K562 (cell line): ENCODE measurements around the gene ALDH6A1. TPM values are rescaled to one million over a fixed set of nuclear protein-coding genes. Genes with fewer than 3 reads are reported as not detected.
A peak's percentile ranks its signal among the peaks of the same experiment; 100 is the strongest.

Experiments used
- ATAC-seq: fragments of 200-7000 bp; cut with Tn5 transposase; 3 replicates; pipeline ENCODE4 v1.9.1; 2020; ENCODE audit warnings: moderate library complexity
- BruUV-seq: library from RNA; stranded (reverse); fragments of 400-500 nt; replicated peaks from 2 replicates; lab custom pipeline; 2021; lab: Mats Ljungman, UMichigan
- CTCF ChIA-PET: fragments of 300-600 bp; formaldehyde crosslinking; extraction: SDS; loops from one replicate; lab custom pipeline; 2021; ENCODE audit warnings: low intra/inter-chr PET ratio; lab: Yijun Ruan, JAX
- POLR2A ChIA-PET: fragments of 300-600, 350-650 bp; sonication (Branson Sonifier 250); formaldehyde crosslinking; extraction: SDS; loops from one replicate; lab custom pipeline; 2021; ENCODE audit warnings: antibody characterized with exemption, inconsistent platforms; lab: Yijun Ruan, JAX
- DNase-seq, 4 experiments: peaks; one replicate each; pipeline versions ENCODE4 v3.0.0 to v3.0.0-alpha.2; 2011 to 2018; ENCODE audit warnings: low spot score in 3 of 4, mixed read lengths in 3 of 4; ENCODE audit errors: extremely low read depth in 1 of 4
- FAIRE-seq: peaks from 2 replicates; lab custom pipeline; 2011; peaks lifted over from hg19 to GRCh38; lab: Jason Lieb, UNC
- H2AFZ ChIP-seq: 2 replicates; pipeline ENCODE4 v1.6.0; 2011; ENCODE audit warnings: low read depth, low read length, control low read depth, inconsistent platforms
- H3K27ac ChIP-seq: fragments of 200-600 bp; 3 replicates; pipeline ENCODE4 v1.8.0; 2011; ENCODE audit warnings: low read depth, mild to moderate bottlenecking, control low read depth, inconsistent platforms, low read length, moderate library complexity, mixed read lengths; ENCODE audit errors: extremely low read depth
- H3K27me3 ChIP-seq, 2 experiments: fragments of 300-600 bp in 1 of 2; 2 replicates in 1 of 2; 3 replicates in 1 of 2; pipeline versions ENCODE4 v1.6.0 to v1.8.0; 2011; ENCODE audit warnings: inconsistent platforms in 2 of 2, low read length in 2 of 2, mild to moderate bottlenecking in 1 of 2, mixed read lengths in 1 of 2, moderate library complexity in 1 of 2; ENCODE audit not compliant: control insufficient read depth in 2 of 2, insufficient read depth in 2 of 2
- H3K36me3 ChIP-seq: fragments of 300-600 bp; 3 replicates; pipeline ENCODE4 v1.8.0; 2011; ENCODE audit warnings: mild to moderate bottlenecking, low read length, inconsistent platforms; ENCODE audit not compliant: control insufficient read depth, insufficient read depth
- H3K4me1 ChIP-seq, 2 experiments: fragments of 200-600 bp in 1 of 2; replicated peaks in 1 of 2; 2 replicates in 1 of 2; 3 replicates in 1 of 2; pipeline versions ENCODE4 v1.5.1 to v1.8.0; 2011; ENCODE audit warnings: inconsistent platforms in 2 of 2, low read length in 2 of 2, mild to moderate bottlenecking in 1 of 2, mixed read lengths in 1 of 2, moderate library complexity in 1 of 2; ENCODE audit not compliant: control insufficient read depth in 2 of 2, insufficient read depth in 2 of 2
- H3K4me2 ChIP-seq: 2 replicates; pipeline ENCODE4 v1.6.1; 2011; ENCODE audit warnings: low read length, control low read depth, inconsistent platforms, mixed read lengths; ENCODE audit not compliant: insufficient read depth
- H3K4me3 ChIP-seq: fragments of 200-600 bp; sonication (generic), shearing (Covaris generic); 2 replicates; pipeline ENCODE4 v1.5.1; 2016; ENCODE audit warnings: control low read depth, inconsistent platforms
- H3K79me2 ChIP-seq: fragments of 200-600 bp; 3 replicates; pipeline ENCODE4 v1.8.0; 2011; ENCODE audit warnings: low read length, inconsistent platforms; ENCODE audit not compliant: control insufficient read depth, insufficient read depth
- H3K9ac ChIP-seq, 2 experiments: 2 replicates each; pipeline versions ENCODE4 v1.6.0 to v1.6.1; 2011; ENCODE audit warnings: low read depth in 2 of 2, low read length in 2 of 2, control low read depth in 1 of 2, inconsistent platforms in 1 of 2, mild to moderate bottlenecking in 1 of 2, mixed read lengths in 1 of 2; ENCODE audit not compliant: insufficient read depth in 1 of 2
- H3K9me1 ChIP-seq: one replicate; pipeline ENCODE4 v1.6.0; 2011; ENCODE audit warnings: inconsistent platforms, mild to moderate bottlenecking, low read length, moderate library complexity; ENCODE audit not compliant: control insufficient read depth, insufficient read depth
- H3K9me3 ChIP-seq: replicated peaks from 2 replicates; pipeline ENCODE4 v1.5.1; 2011; ENCODE audit warnings: low read depth, low read length, inconsistent platforms; ENCODE audit not compliant: control insufficient read depth, insufficient read depth
- H4K20me1 ChIP-seq: replicated peaks from 2 replicates; pipeline ENCODE4 v1.6.1; 2011; ENCODE audit warnings: low read length, inconsistent platforms, mixed read lengths; ENCODE audit not compliant: control insufficient read depth, insufficient read depth
- FOXK2 ChIP-seq, 2 experiments: fragments of 450-650 bp; IDR thresholded peaks in 1 of 2; conservative IDR thresholded peaks in 1 of 2; 2 replicates each; pipeline ENCODE4 v1.6.1; 2016; ENCODE audit warnings: low read depth in 2 of 2, mild to moderate bottlenecking in 1 of 2
- HOXB6 ChIP-seq: fragments of 250-450 bp; sonication (Bioruptor Pico); IDR thresholded peaks from 2 replicates; pipeline ENCODE4 v1.5.1; 2022; ENCODE audit warnings: mild to moderate bottlenecking, borderline replicate concordance
- NONO ChIP-seq, 2 experiments: fragments of 200-400 bp in 1 of 2; fragments of 450-650 bp in 1 of 2; formaldehyde crosslinking in 1 of 2; IDR thresholded peaks; 2 replicates each; pipeline ENCODE4 v1.6.1; 2017; ENCODE audit warnings: low read depth in 2 of 2, mild to moderate bottlenecking in 2 of 2, moderate library complexity in 2 of 2, low read length in 1 of 2
- PTTG1 ChIP-seq: fragments of 450-650 bp; IDR thresholded peaks from 2 replicates; pipeline ENCODE4 v1.6.1; 2016; ENCODE audit warnings: low read depth, mild to moderate bottlenecking, missing genetic modification characterization, missing compliant biosample characterization
- RFX1 ChIP-seq: fragments of 450-650 bp; IDR thresholded peaks from 2 replicates; pipeline ENCODE4 v1.6.1; 2016; ENCODE audit warnings: mild to moderate bottlenecking, moderate library complexity
- SUPT5H ChIP-seq: fragments of 450-650 bp; IDR thresholded peaks from 2 replicates; pipeline ENCODE4 v1.6.1; 2016
- ZNF586 ChIP-seq: fragments of 450-650 bp; formaldehyde crosslinking; conservative IDR thresholded peaks from 2 replicates; pipeline ENCODE4 v1.4.0; 2020; ENCODE audit warnings: mild to moderate bottlenecking, moderate library complexity
- WGBS: fragments of 100-300 bp; shearing (Covaris generic); methylation state at CpG from one replicate; pipeline ENCODE4 v1.1.6; 2016; ENCODE audit warnings: low coverage, mixed read lengths; ENCODE audit not compliant: insufficient coverage; ENCODE audit errors: missing lambda C conversion rate; 5-methylcytosine and 5-hydroxymethylcytosine counted together
- in situ Hi-C: fragments of 300-500 bp; cut with MboI; formaldehyde crosslinking; loops from 4 replicates; pipeline ENCODE4 v1.15.0; 2018; ENCODE audit warnings: inconsistent platforms, mixed read lengths
- intact Hi-C: fragments of 100-400 bp; cut with micrococcal nuclease; formaldehyde crosslinking; loops from 2 replicates; pipeline ENCODE4 v1.14.2; 2022
- polyA plus RNA-seq, 8 experiments: library from polyadenylated mRNA; depleted of rRNA in 4 of 8; stranded (reverse) in 5 of 8; unstranded in 3 of 8; fragments of >200 nt; fragmentation: Nextera tagmentation in 2 of 8; fragmentation: Illumina TruSeq in 1 of 8; extraction: Ambion mirVana in 2 of 8; extraction: Trizol in 1 of 8; gene quantifications; 2 replicates each; pipeline versions ENCODE4 v1.2.1 to v1.2.3, GENCODE V29; 2011 to 2014; ENCODE audit warnings: inconsistent platforms in 1 of 8, missing spikeins in 1 of 8
- total RNA-seq, 7 experiments: library from RNA; depleted of rRNA in 6 of 7; stranded (reverse); fragments of >200 nt in 6 of 7; fragmentation: Illumina TruSeq in 2 of 7; extraction: Trizol in 2 of 7; gene quantifications; 2 replicates each; pipeline versions ENCODE4 v1.2.1 to v1.2.3, GENCODE V29; 2011 to 2021; ENCODE audit warnings: low replicate concordance in 1 of 7
- TF ChIP-seq, protein P1 (sequence below): fragments of 250-450 bp; sonication (Bioruptor Pico); IDR thresholded peaks from 2 replicates; pipeline ENCODE4 v1.5.0; 2021
- TF ChIP-seq, protein P2 (sequence below): fragments of 250-450 bp; sonication (Bioruptor Pico); IDR thresholded peaks from 2 replicates; pipeline ENCODE4 v1.8.0; 2021; ENCODE audit warnings: moderate library complexity, mild to moderate bottlenecking, inconsistent platforms
- TF ChIP-seq, protein P3 (sequence below): fragments of 250-450 bp; sonication (Bioruptor Pico); IDR thresholded peaks from 2 replicates; pipeline ENCODE4 v1.8.0; 2021; ENCODE audit warnings: borderline replicate concordance, mild to moderate bottlenecking, moderate library complexity; ENCODE audit not compliant: poor library complexity, severe bottlenecking
- TF ChIP-seq, protein P4 (sequence below), 2 experiments: fragments of 450-650 bp in 1 of 2; sonication (generic) in 1 of 2; formaldehyde crosslinking; conservative IDR thresholded peaks; 2 replicates each; pipeline versions ENCODE4 v1.4.0 to v1.8.1; 2020 to 2022; ENCODE audit warnings: mild to moderate bottlenecking in 1 of 2, missing genetic modification reagents in 1 of 2
- TF ChIP-seq, protein P5 (sequence below), 2 experiments: IDR thresholded peaks; 2 replicates each; pipeline ENCODE4 v1.6.1; 2011; ENCODE audit warnings: borderline replicate concordance in 1 of 2, control low read depth in 1 of 2, low read depth in 1 of 2, low read length in 1 of 2, mild to moderate bottlenecking in 1 of 2, mixed read lengths in 1 of 2, moderate library complexity in 1 of 2; ENCODE audit not compliant: insufficient read depth in 1 of 2, insufficient read length in 1 of 2, poor library complexity in 1 of 2, severe bottlenecking in 1 of 2; ENCODE audit errors: extremely low read depth in 1 of 2
- TF ChIP-seq, protein P6 (sequence below): fragments of 450-650 bp; IDR thresholded peaks from 2 replicates; pipeline ENCODE4 v1.6.1; 2017; ENCODE audit warnings: antibody characterized with exemption

ALDH6A1 gene
- total and polyA plus RNA-seq, 9 of the 15 experiments (the other 6 are each of a cell fraction or from before 2014, with no cell fraction given), result 3.1 to 11.5 (median 4.6) TPM

DNA sequence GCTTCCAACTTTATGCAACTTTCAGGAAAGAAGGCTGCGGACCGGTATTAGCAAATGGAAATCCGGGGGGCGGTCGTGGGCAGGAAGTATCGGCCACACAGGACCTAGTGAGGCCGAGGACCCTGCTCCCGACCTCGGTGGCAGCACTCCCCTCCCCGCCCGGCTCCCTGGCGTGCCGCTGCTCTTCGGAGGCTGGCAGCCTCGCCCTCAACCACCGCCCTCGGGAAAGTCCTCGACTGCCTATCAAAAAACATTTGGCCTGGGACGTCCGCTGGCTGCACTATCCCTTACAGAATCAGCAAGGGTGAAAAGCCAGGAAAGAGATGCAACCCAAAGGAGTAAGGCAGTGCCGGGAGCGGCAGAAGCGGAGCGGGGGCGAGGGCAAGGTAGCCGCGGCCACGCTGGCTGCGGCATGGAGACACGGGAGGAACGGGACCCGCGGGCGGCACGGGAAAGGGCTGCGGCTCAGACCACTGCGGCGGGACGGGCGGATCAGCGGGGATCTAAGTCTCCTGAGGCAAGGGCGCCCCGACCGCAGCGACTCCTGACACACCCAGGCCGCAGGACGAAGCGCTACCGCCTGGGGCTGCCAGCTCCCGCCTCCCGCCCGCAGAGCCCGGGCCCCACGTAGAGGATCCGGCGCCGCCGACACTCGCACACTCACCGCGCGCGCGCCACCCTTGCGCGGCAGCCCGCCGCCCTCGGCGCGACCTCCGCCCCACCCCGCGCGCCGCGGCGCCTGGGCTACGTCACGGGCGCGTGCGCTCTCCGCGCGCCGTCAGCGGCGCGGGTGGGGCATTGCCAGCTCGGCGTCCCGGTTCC, 65.5 kb downstream of the ALDH6A1 start, which contains the start of the genes BBOF1 and ENTPD5:
TSS of gene BBOF1 (plus strand) at position 764 of the 822 bp plus-strand sequence. CDS start 130 bp downstream, outside the sequence.
TSS of gene ENTPD5 (minus strand) at position 703 of the 822 bp plus-strand sequence. CDS start 31,186 bp downstream, outside the sequence.
- intact Hi-C loops, result loop anchor here (5.0 kb wide), 1 partner anchor 66 kb away; the partner anchor contains the start of genes COQ6 and FAM161B
- TSS peak; percentile 64 for BruUV-seq
- TF ChIP-seq, protein P1, sequence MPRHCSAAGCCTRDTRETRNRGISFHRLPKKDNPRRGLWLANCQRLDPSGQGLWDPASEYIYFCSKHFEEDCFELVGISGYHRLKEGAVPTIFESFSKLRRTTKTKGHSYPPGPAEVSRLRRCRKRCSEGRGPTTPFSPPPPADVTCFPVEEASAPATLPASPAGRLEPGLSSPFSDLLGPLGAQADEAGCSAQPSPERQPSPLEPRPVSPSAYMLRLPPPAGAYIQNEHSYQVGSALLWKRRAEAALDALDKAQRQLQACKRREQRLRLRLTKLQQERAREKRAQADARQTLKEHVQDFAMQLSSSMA, result no peak
- TF ChIP-seq, protein P2, sequence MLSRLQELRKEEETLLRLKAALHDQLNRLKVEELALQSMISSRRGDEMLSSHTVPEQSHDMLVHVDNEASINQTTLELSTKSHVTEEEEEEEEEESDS (CRISPR knock-in tag), result no peak
- no peak for TF ChIP-seq ZNF586 (CRISPR knock-in tag)
- TF ChIP-seq PTTG1 (tag), result no peak
- peak; percentile 45 to 59; a peak in 2 of 4 replicates for TF ChIP-seq NONO (IDR thresholded peaks at IDR 0.05; ENCODE audit: low read depth in 2 of 2, low read length in 1 of 2)
- peak; percentile 77 for TF ChIP-seq SUPT5H
- TF ChIP-seq, protein P3, sequence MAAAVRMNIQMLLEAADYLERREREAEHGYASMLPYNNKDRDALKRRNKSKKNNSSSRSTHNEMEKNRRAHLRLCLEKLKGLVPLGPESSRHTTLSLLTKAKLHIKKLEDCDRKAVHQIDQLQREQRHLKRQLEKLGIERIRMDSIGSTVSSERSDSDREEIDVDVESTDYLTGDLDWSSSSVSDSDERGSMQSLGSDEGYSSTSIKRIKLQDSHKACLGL, result no peak
- no peak for TF ChIP-seq HOXB6
- TF ChIP-seq, protein P4, sequence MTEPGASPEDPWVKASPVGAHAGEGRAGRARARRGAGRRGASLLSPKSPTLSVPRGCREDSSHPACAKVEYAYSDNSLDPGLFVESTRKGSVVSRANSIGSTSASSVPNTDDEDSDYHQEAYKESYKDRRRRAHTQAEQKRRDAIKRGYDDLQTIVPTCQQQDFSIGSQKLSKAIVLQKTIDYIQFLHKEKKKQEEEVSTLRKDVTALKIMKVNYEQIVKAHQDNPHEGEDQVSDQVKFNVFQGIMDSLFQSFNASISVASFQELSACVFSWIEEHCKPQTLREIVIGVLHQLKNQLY (CRISPR knock-in tag; conservative IDR thresholded peaks at IDR 0.05), result no peak
- no peak for TF ChIP-seq FOXK2 (conservative IDR thresholded peaks at IDR 0.05 in 1 of 2, IDR thresholded peaks at IDR 0.05 in 1 of 2; ENCODE audit: low read depth in 2 of 2)
- TF ChIP-seq RFX1, result no peak
- TF ChIP-seq, protein P5, sequence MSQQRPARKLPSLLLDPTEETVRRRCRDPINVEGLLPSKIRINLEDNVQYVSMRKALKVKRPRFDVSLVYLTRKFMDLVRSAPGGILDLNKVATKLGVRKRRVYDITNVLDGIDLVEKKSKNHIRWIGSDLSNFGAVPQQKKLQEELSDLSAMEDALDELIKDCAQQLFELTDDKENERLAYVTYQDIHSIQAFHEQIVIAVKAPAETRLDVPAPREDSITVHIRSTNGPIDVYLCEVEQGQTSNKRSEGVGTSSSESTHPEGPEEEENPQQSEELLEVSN (IDR thresholded peaks at IDR 0.05; ENCODE audit: borderline replicate concordance in 1 of 2, extremely low read depth in 1 of 2, insufficient read depth in 1 of 2, insufficient read length in 1 of 2, low read depth in 1 of 2, low read length in 1 of 2, poor library complexity in 1 of 2, severe bottlenecking in 1 of 2), result peak; percentile 53 to 87
- TF ChIP-seq, protein P6, sequence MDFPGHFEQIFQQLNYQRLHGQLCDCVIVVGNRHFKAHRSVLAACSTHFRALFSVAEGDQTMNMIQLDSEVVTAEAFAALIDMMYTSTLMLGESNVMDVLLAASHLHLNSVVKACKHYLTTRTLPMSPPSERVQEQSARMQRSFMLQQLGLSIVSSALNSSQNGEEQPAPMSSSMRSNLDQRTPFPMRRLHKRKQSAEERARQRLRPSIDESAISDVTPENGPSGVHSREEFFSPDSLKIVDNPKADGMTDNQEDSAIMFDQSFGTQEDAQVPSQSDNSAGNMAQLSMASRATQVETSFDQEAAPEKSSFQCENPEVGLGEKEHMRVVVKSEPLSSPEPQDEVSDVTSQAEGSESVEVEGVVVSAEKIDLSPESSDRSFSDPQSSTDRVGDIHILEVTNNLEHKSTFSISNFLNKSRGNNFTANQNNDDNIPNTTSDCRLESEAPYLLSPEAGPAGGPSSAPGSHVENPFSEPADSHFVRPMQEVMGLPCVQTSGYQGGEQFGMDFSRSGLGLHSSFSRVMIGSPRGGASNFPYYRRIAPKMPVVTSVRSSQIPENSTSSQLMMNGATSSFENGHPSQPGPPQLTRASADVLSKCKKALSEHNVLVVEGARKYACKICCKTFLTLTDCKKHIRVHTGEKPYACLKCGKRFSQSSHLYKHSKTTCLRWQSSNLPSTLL, result no peak

More for the DNA sequence above, 65.5 kb downstream of the ALDH6A1 start, which contains the start of the genes BBOF1 and ENTPD5:
- Histone ChIP-seq H3K9ac (peak within 1 kb of the TSS; percentile 96 to 99), H3K4me1 (peaks cover 17 to 28% of the 10 kb centered on the region in 2 experiments; a peak in 4 of 5 replicates), H3K9me3 (no peaks in the 10 kb centered on the region), H3K4me3 (peak within 1 kb of the TSS; percentile 63), H3K27ac (peak within 1 kb of the TSS; percentile 89), H4K20me1 (no peaks in the 10 kb centered on the region), H2AFZ (peak within 1 kb of the TSS; percentile 84), H3K27me3 (no peaks in the 10 kb centered on the region), H3K4me2 (peak within 1 kb of the TSS; percentile 78), H3K9me1 (no peaks in the 10 kb centered on the region), H3K36me3 (peaks cover 9% of the 10 kb centered on the region; the same call in 1 of the 3 replicates), H3K79me2 (peaks cover 16% of the 10 kb centered on the region)
- ATAC-seq, result peak; percentile 90
- CTCF ChIA-PET, result no interaction called here
- peak; percentile 19 for FAIRE-seq
- under 1% methylated on average over 46 of the region's 93 CpGs for WGBS
- peak; percentile 86 to 90 (median 88) for DNase-seq
- in situ Hi-C loops, result no loop called here
- POLR2A ChIA-PET, result interaction anchor here (0.6 to 1.6 kb wide), 4 partner anchors 8 to 1116 kb away, joined by 5 to 6 read pairs (median 6); no protein-coding TSS in a partner anchor
